GM10248 (cell line): Measurements from ENCODE around the gene DAAM1.

Experiments used
- CTCF ChIA-PET: fragments of 300-600 bp; sonication (Branson Sonifier 250); formaldehyde crosslinking; extraction: SDS; loops from one replicate; lab custom pipeline; 2021; ENCODE audit warnings: antibody characterized with exemption; lab: Yijun Ruan, JAX
- POLR2A ChIA-PET: fragments of 350-650 bp; sonication (Branson Sonifier 250); formaldehyde crosslinking; extraction: SDS; loops from one replicate; lab custom pipeline; 2020; ENCODE audit warnings: antibody characterized with exemption; lab: Yijun Ruan, JAX
- DNase-seq: peaks from one replicate; pipeline ENCODE4 v3.0.0; 2012; ENCODE audit errors: extremely low spot score
- CTCF ChIP-seq: IDR thresholded peaks from 2 replicates; pipeline ENCODE4 v1.5.1; 2012; ENCODE audit warnings: mild to moderate bottlenecking, low read depth; ENCODE audit errors: extremely low read depth, missing control alignments, control extremely low read depth

Gene DAAM1

GRCh38 chr14:59256331-59256730 lies 67.9 kb downstream of the DAAM1 start:
- ChIA-PET CTCF (interaction anchor here (0.8 to 1.4 kb wide), 2 partner anchors 57 to 228 kb away, joined by 3 read pairs; partner anchors contain the start of genes JKAMP and L3HYPDH), POLR2A (no interaction called here)
- DNase-seq, result no peak
- no peak for TF ChIP-seq CTCF

- POLR2A ChIA-PET, result no interaction called here
- CTCF ChIA-PET, result no interaction called here
- no peak for DNase-seq
- no peak for TF ChIP-seq CTCF
These were observed 72.9 kb downstream of the DAAM1 start for GRCh38 chr14:59261334-59261733.

- ChIA-PET CTCF (interaction anchor here (1.0 to 1.4 kb wide), 2 partner anchors 10 to 12 kb away, joined by 3 to 5 read pairs; no protein-coding TSS in a partner anchor), POLR2A (no interaction called here)
- TF ChIP-seq CTCF, result no peak
- DNase-seq, result no peak
These were observed 74.4 kb downstream of the DAAM1 start for GRCh38 chr14:59262717-59263454.

GRCh38 chr14:59265808-59266207 lies 77.3 kb downstream of the DAAM1 start:
- CTCF ChIA-PET, result interaction anchor here (0.9 to 1.3 kb wide), 3 partner anchors 10 to 241 kb away, joined by 3 read pairs; no protein-coding TSS in a partner anchor
- POLR2A ChIA-PET, result no interaction called here
- no peak for DNase-seq
- no peak for TF ChIP-seq CTCF

GRCh38 chr14:59267046-59267445 lies 78.6 kb downstream of the DAAM1 start:
- ChIA-PET POLR2A (no interaction called here), CTCF (no interaction called here)
- no peak for DNase-seq
- no peak for TF ChIP-seq CTCF

GRCh38 chr14:59268011-59268410 lies 79.5 kb downstream of the DAAM1 start:
- TF ChIP-seq CTCF, result no peak
- ChIA-PET CTCF (no interaction called here), POLR2A (no interaction called here)
- no peak for DNase-seq

GRCh38 chr14:59268858-59269257 lies 80.4 kb downstream of the DAAM1 start:
- no peak for DNase-seq
- no peak for TF ChIP-seq CTCF
- POLR2A ChIA-PET, result no interaction called here
- CTCF ChIA-PET, result interaction anchor here (1.6 kb wide), 1 partner anchor 56 kb away, joined by 4 read pairs; no protein-coding TSS in a partner anchor
